Endothelial cell (in vitro differentiated cells): ENCODE data around the gene RASL10A. TPM values are rescaled to one million over a fixed set of nuclear protein-coding genes. Genes with fewer than 3 reads are reported as not detected.

Experiments
- DNase-seq: peaks from one replicate; pipeline ENCODE4 v3.0.0; 2021; ENCODE audit warnings: low spot score
- H3K27ac Mint-ChIP-seq: one replicate; pipeline ENCODE4 v1.8.0; 2021; ENCODE audit warnings: mixed read lengths, inconsistent platforms; ENCODE audit not compliant: unreplicated experiment
- H3K27me3 Mint-ChIP-seq: one replicate; pipeline ENCODE4 v1.8.0; 2021; ENCODE audit warnings: mild to moderate bottlenecking, moderate library complexity, mixed read lengths, inconsistent platforms; ENCODE audit not compliant: unreplicated experiment
- H3K36me3 Mint-ChIP-seq: one replicate; pipeline ENCODE4 v1.8.0; 2021; ENCODE audit warnings: mild to moderate bottlenecking, low read depth, mixed read lengths, inconsistent platforms; ENCODE audit not compliant: unreplicated experiment
- H3K4me1 Mint-ChIP-seq: one replicate; pipeline ENCODE4 v1.8.0; 2021; ENCODE audit warnings: mild to moderate bottlenecking, mixed read lengths, inconsistent platforms; ENCODE audit not compliant: unreplicated experiment
- H3K4me3 Mint-ChIP-seq: one replicate; pipeline ENCODE4 v1.8.0; 2021; ENCODE audit warnings: mild to moderate bottlenecking, mixed read lengths, inconsistent platforms; ENCODE audit not compliant: unreplicated experiment
- H3K9me3 Mint-ChIP-seq: one replicate; pipeline ENCODE4 v1.8.0; 2021; ENCODE audit warnings: mixed read lengths, inconsistent platforms; ENCODE audit not compliant: unreplicated experiment
- CTCF ChIP-seq: fragments of 200-600 bp; sonication (generic); IDR thresholded peaks from one replicate; pipeline ENCODE4 v1.5.0; 2021; ENCODE audit warnings: antibody characterized with exemption; ENCODE audit not compliant: unreplicated experiment
- total RNA-seq: library from RNA; stranded (reverse); fragmentation: NEBNext Ultra II Directional; extraction: Animal tissue kit (Norgen Biotek cat#: 25700); gene quantifications from one replicate; pipeline ENCODE4 v1.2.1, GENCODE V29; 2021; ENCODE audit not compliant: unreplicated experiment

The RASL10A gene
- total RNA-seq, 1 donor from 2014 or later, result 30.1 TPM

GRCh38 chr22:29342577-29343312 is 27.2 kb upstream of the RASL10A start:
- TF ChIP-seq CTCF, result no peak
- H3K27me3 Mint-ChIP-seq, result peaks cover 8% of the 10 kb centered on the region
- H3K36me3 Mint-ChIP-seq, result peaks cover 50% of the 10 kb centered on the region
- peaks cover 4% of the 10 kb centered on the region for H3K4me1 Mint-ChIP-seq
- H3K4me3 Mint-ChIP-seq, result peak overlapping the region; percentile 73
- H3K27ac Mint-ChIP-seq, result no peak overlapping the region
- H3K9me3 Mint-ChIP-seq, result no peaks in the 10 kb centered on the region
- DNase-seq, result no peak

- no peak for DNase-seq
- Mint-ChIP-seq H3K4me3 (no peak overlapping the region), H3K27me3 (peaks cover 8% of the 10 kb centered on the region), H3K9me3 (no peaks in the 10 kb centered on the region), H3K27ac (no peak overlapping the region), H3K4me1 (peaks cover 4% of the 10 kb centered on the region), H3K36me3 (peaks cover 44% of the 10 kb centered on the region)
- no peak for TF ChIP-seq CTCF
Measured at GRCh38 chr22:29342177-29342576, 26.7 kb upstream of the RASL10A start.

- no peaks in the 10 kb centered on the region for H3K9me3 Mint-ChIP-seq
- DNase-seq, result no peak
- H3K4me3 Mint-ChIP-seq, result no peak overlapping the region
- peaks cover 8% of the 10 kb centered on the region for H3K27me3 Mint-ChIP-seq
- H3K36me3 Mint-ChIP-seq, result peaks cover 45% of the 10 kb centered on the region
- H3K27ac Mint-ChIP-seq, result no peak overlapping the region
- no peak for TF ChIP-seq CTCF
- H3K4me1 Mint-ChIP-seq, result peaks cover 4% of the 10 kb centered on the region
Measured at GRCh38 chr22:29341849-29342127, 26.3 kb upstream of the RASL10A start.

GRCh38 chr22:29341056-29341848 is 25.8 kb upstream of the RASL10A start:
- H3K27ac Mint-ChIP-seq, result no peak overlapping the region
- DNase-seq, result no peak
- no peaks in the 10 kb centered on the region for H3K9me3 Mint-ChIP-seq
- peaks cover 48% of the 10 kb centered on the region for H3K36me3 Mint-ChIP-seq
- no peak for TF ChIP-seq CTCF
- H3K27me3 Mint-ChIP-seq, result peaks cover 10% of the 10 kb centered on the region
- H3K4me3 Mint-ChIP-seq, result no peak overlapping the region
- peaks cover 4% of the 10 kb centered on the region for H3K4me1 Mint-ChIP-seq

GRCh38 chr22:29340566-29340965 is 25.1 kb upstream of the RASL10A start:
- H3K27ac Mint-ChIP-seq, result no peak overlapping the region
- no peak overlapping the region for H3K4me3 Mint-ChIP-seq
- H3K4me1 Mint-ChIP-seq, result peaks cover 4% of the 10 kb centered on the region
- H3K36me3 Mint-ChIP-seq, result peaks cover 51% of the 10 kb centered on the region
- DNase-seq, result no peak
- H3K9me3 Mint-ChIP-seq, result no peaks in the 10 kb centered on the region
- H3K27me3 Mint-ChIP-seq, result peaks cover 10% of the 10 kb centered on the region
- no peak for TF ChIP-seq CTCF
